H9 (cell line): ENCODE results near the gene GRB2. TPM values are rescaled to one million over a fixed set of nuclear protein-coding genes. Genes with fewer than 3 reads are reported as not detected.

ENCODE experiments used
- DNase-seq: peaks from one replicate; pipeline ENCODE4 v3.0.0-alpha.2; 2017
- H2AFZ ChIP-seq: one replicate; pipeline ENCODE4 v1.6.1; 2013; ENCODE audit warnings: mild to moderate bottlenecking, low read length, control low read depth, moderate library complexity
- H2AK5ac ChIP-seq: 2 replicates; pipeline ENCODE4 v1.6.1; 2013; ENCODE audit warnings: low read length, control low read depth, mixed read lengths; ENCODE audit not compliant: insufficient read length
- H2BK120ac ChIP-seq: one replicate; pipeline ENCODE4 v1.6.1; 2013; ENCODE audit warnings: low read depth, mild to moderate bottlenecking, low read length, control low read depth, inconsistent platforms; ENCODE audit not compliant: poor library complexity, severe bottlenecking
- H2BK12ac ChIP-seq: 2 replicates; pipeline ENCODE4 v1.6.1; 2013; ENCODE audit warnings: low read length, control low read depth, mixed read lengths, low read depth; ENCODE audit not compliant: insufficient read length
- H2BK15ac ChIP-seq: 2 replicates; pipeline ENCODE4 v1.6.1; 2013; ENCODE audit warnings: low read depth, low read length, control low read depth
- H2BK20ac ChIP-seq: one replicate; pipeline ENCODE4 v1.6.1; 2013; ENCODE audit warnings: low read depth, mild to moderate bottlenecking, low read length, control low read depth, inconsistent platforms; ENCODE audit not compliant: poor library complexity, severe bottlenecking
- H2BK5ac ChIP-seq: 2 replicates; pipeline ENCODE4 v1.6.1; 2013; ENCODE audit warnings: low read length, control low read depth, mixed read lengths; ENCODE audit not compliant: insufficient read length
- H3K14ac ChIP-seq: 2 replicates; pipeline ENCODE4 v1.6.1; 2013; ENCODE audit warnings: low read length, control low read depth; ENCODE audit not compliant: insufficient read depth
- H3K18ac ChIP-seq: 2 replicates; pipeline ENCODE4 v1.6.1; 2013; ENCODE audit warnings: low read depth, mild to moderate bottlenecking, mixed read lengths, low read length, control low read depth; ENCODE audit not compliant: insufficient read length
- H3K23ac ChIP-seq: 2 replicates; pipeline ENCODE4 v1.6.1; 2013; ENCODE audit warnings: low read length, control low read depth, mixed read lengths, low read depth; ENCODE audit not compliant: insufficient read length
- H3K23me2 ChIP-seq: 2 replicates; pipeline ENCODE4 v1.6.1; 2013; ENCODE audit warnings: low read depth, mild to moderate bottlenecking, mixed read lengths, low read length, control low read depth; ENCODE audit not compliant: insufficient read length, poor library complexity, severe bottlenecking
- H3K27ac ChIP-seq: 2 replicates; pipeline ENCODE4 v1.5.1; 2013; ENCODE audit warnings: low read length, control low read depth, mixed read lengths, low read depth; ENCODE audit not compliant: insufficient read length
- H3K27me3 ChIP-seq: 2 replicates; pipeline ENCODE4 v1.6.1; 2013; ENCODE audit warnings: low read length, control low read depth, inconsistent platforms; ENCODE audit not compliant: insufficient read depth
- H3K4ac ChIP-seq: 2 replicates; pipeline ENCODE4 v1.6.1; 2013; ENCODE audit warnings: low read depth, mild to moderate bottlenecking, control low read depth, inconsistent platforms, low read length, moderate library complexity
- H3K4me1 ChIP-seq: 2 replicates; pipeline ENCODE4 v1.6.1; 2013; ENCODE audit warnings: low read length, control low read depth, inconsistent platforms; ENCODE audit not compliant: insufficient read depth
- H3K4me2 ChIP-seq: 2 replicates; pipeline ENCODE4 v1.6.1; 2013; ENCODE audit warnings: low read length, control low read depth, mixed read lengths; ENCODE audit not compliant: insufficient read length, insufficient read depth
- H3K56ac ChIP-seq: 2 replicates; pipeline ENCODE4 v1.6.1; 2013; ENCODE audit warnings: low read depth, mild to moderate bottlenecking, mixed read lengths, low read length, control low read depth; ENCODE audit not compliant: insufficient read length
- H3K79me1 ChIP-seq: 2 replicates; pipeline ENCODE4 v1.6.1; 2013; ENCODE audit warnings: low read depth, mild to moderate bottlenecking, moderate library complexity, low read length, control low read depth, inconsistent platforms; ENCODE audit not compliant: insufficient read depth, poor library complexity, severe bottlenecking
- H3K79me2 ChIP-seq: 2 replicates; pipeline ENCODE4 v1.6.1; 2013; ENCODE audit warnings: low read length, control low read depth, inconsistent platforms; ENCODE audit not compliant: insufficient read depth
- H3K9ac ChIP-seq: 2 replicates; pipeline ENCODE4 v1.6.1; 2013; ENCODE audit warnings: low read length, control low read depth, mixed read lengths; ENCODE audit not compliant: insufficient read length; ENCODE audit errors: extremely low read depth
- H3K9me3 ChIP-seq: one replicate; pipeline ENCODE4 v1.6.1; 2013; ENCODE audit warnings: low read depth, low read length, inconsistent platforms; ENCODE audit not compliant: control insufficient read depth
- H3T11ph ChIP-seq: one replicate; pipeline ENCODE4 v1.6.1; 2013; ENCODE audit warnings: mild to moderate bottlenecking, low read length, control low read depth, inconsistent platforms
- H4K20me1 ChIP-seq: one replicate; pipeline ENCODE4 v1.6.1; 2013; ENCODE audit not compliant: control insufficient read depth, insufficient read length, insufficient read depth
- H4K5ac ChIP-seq: 2 replicates; pipeline ENCODE4 v1.6.1; 2013; ENCODE audit warnings: low read depth, mild to moderate bottlenecking, mixed read lengths, low read length, control low read depth; ENCODE audit not compliant: insufficient read length
- H4K8ac ChIP-seq: replicated peaks from 2 replicates; pipeline ENCODE4 v1.6.1; 2013; ENCODE audit warnings: low read length, control low read depth, mixed read lengths, low read depth; ENCODE audit not compliant: insufficient read length
- H4K91ac ChIP-seq: 2 replicates; pipeline ENCODE4 v1.6.1; 2013; ENCODE audit warnings: low read depth, mild to moderate bottlenecking, moderate library complexity, mixed read lengths, low read length, control low read depth; ENCODE audit not compliant: insufficient read length
- H3K27ac Mint-ChIP-seq, 3 experiments: 2 replicates in 2 of 3; 3 replicates in 1 of 3; pipeline ENCODE4 v1.8.0; 2020 to 2021; ENCODE audit warnings: mixed read lengths in 3 of 3, mild to moderate bottlenecking in 1 of 3, moderate library complexity in 1 of 3
- H3K27me3 Mint-ChIP-seq: 2 replicates; pipeline ENCODE4 v1.8.0; 2021; ENCODE audit warnings: low read depth, mild to moderate bottlenecking, moderate library complexity, mixed read lengths
- H3K36me3 Mint-ChIP-seq, 3 experiments: 2 replicates in 2 of 3; 3 replicates in 1 of 3; pipeline ENCODE4 v1.8.0; 2020 to 2021; ENCODE audit warnings: low read depth in 3 of 3, mixed read lengths in 3 of 3; ENCODE audit not compliant: insufficient read depth in 1 of 3
- H3K4me1 Mint-ChIP-seq, 2 experiments: 2 replicates each; pipeline ENCODE4 v1.8.0; 2020; ENCODE audit warnings: mixed read lengths in 2 of 2
- H3K4me3 Mint-ChIP-seq, 2 experiments: 2 replicates in 1 of 2; 3 replicates in 1 of 2; pipeline ENCODE4 v1.8.0; 2020 to 2021; ENCODE audit warnings: mild to moderate bottlenecking in 2 of 2, mixed read lengths in 2 of 2, moderate library complexity in 1 of 2
- H3K9me3 Mint-ChIP-seq, 2 experiments: 2 replicates in 1 of 2; 3 replicates in 1 of 2; pipeline ENCODE4 v1.8.0; 2020; ENCODE audit warnings: mild to moderate bottlenecking in 2 of 2, mixed read lengths in 2 of 2, moderate library complexity in 1 of 2
- WGBS: extraction: QIAGEN DNeasy Blood & Tissue Kit; methylation state at CpG from one replicate; pipeline ENCODE4 v1.1.7; 2013; ENCODE audit warnings: missing lambda C conversion rate, low lambda C conversion rate, mixed read lengths; ENCODE audit not compliant: insufficient read length; ENCODE audit errors: extremely low coverage; 5-methylcytosine and 5-hydroxymethylcytosine counted together
- total RNA-seq: library from RNA; stranded (reverse); gene quantifications from 2 replicates; pipeline ENCODE4 v1.2.1, GENCODE V29; 2021
- TF ChIP-seq, protein P1 (sequence below): fragments of 200-600 bp; sonication (generic); conservative IDR thresholded peaks from 3 replicates; pipeline ENCODE4 v1.8.0; 2021; ENCODE audit warnings: antibody characterized with exemption, mild to moderate bottlenecking

GRB2 gene
- total RNA-seq, 1 experiment from 2014 or later, result 91.7 TPM

DNA sequence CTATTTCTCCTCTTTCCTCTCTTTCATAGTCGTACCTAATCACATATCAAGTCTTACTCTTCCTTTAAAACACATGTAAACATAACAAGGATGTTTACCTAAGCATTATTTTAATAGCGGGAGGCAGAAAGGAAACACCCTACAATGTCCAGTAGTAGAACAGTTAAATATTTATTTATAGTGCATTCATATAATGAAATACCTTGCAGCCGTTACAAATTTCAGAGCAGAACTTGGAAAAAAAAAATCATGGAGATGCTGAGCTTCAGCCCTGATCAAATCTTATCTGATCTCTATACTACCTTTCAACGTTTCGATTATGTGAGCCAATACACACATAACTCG, 39.6 kb downstream of the GRB2 start:
- Histone ChIP-seq H2BK20ac (no peak overlapping the region), H3K27ac (no peak overlapping the region), H2BK5ac (no peak overlapping the region), H2AK5ac (no peak overlapping the region), H3K4ac (no peak overlapping the region), H3K4me1 (no peaks in the 10 kb centered on the region), H4K91ac (no peak overlapping the region), H3T11ph (no peak overlapping the region), H3K18ac (no peak overlapping the region), H3K9me3 (no peaks in the 10 kb centered on the region), H2BK15ac (no peak overlapping the region), H3K79me2 (peaks cover 7% of the 10 kb centered on the region; the same call in 1 of the 2 replicates), H3K23ac (no peak overlapping the region), H2AFZ (no peak overlapping the region), H2BK120ac (no peak overlapping the region), H3K56ac (no peak overlapping the region), H2BK12ac (no peak overlapping the region), H3K14ac (no peak overlapping the region), H3K79me1 (peaks cover 4% of the 10 kb centered on the region), H3K23me2 (no peaks in the 10 kb centered on the region), H4K20me1 (no peaks in the 10 kb centered on the region), H3K9ac (no peak overlapping the region), H4K5ac (no peak overlapping the region), H3K27me3 (no peaks in the 10 kb centered on the region), H4K8ac (no peak overlapping the region), H3K4me2 (no peak overlapping the region)
- peaks cover 34 to 38% of the 10 kb centered on the region in 2 experiments for H3K4me1 Mint-ChIP-seq
- H3K9me3 Mint-ChIP-seq, result no peaks in the 10 kb centered on the region
- DNase-seq, result no peak
- no peaks in the 10 kb centered on the region for H3K27me3 Mint-ChIP-seq
- H3K36me3 Mint-ChIP-seq, result no peaks in the 10 kb centered on the region; a peak in 1 of 7 replicates
- H3K4me3 Mint-ChIP-seq, result no peak overlapping the region
- H3K27ac Mint-ChIP-seq, result no peak overlapping the region
- 100% methylated on average over 1 of the region's 6 CpGs for whole genome bisulfite sequencing
- TF ChIP-seq, protein P1, sequence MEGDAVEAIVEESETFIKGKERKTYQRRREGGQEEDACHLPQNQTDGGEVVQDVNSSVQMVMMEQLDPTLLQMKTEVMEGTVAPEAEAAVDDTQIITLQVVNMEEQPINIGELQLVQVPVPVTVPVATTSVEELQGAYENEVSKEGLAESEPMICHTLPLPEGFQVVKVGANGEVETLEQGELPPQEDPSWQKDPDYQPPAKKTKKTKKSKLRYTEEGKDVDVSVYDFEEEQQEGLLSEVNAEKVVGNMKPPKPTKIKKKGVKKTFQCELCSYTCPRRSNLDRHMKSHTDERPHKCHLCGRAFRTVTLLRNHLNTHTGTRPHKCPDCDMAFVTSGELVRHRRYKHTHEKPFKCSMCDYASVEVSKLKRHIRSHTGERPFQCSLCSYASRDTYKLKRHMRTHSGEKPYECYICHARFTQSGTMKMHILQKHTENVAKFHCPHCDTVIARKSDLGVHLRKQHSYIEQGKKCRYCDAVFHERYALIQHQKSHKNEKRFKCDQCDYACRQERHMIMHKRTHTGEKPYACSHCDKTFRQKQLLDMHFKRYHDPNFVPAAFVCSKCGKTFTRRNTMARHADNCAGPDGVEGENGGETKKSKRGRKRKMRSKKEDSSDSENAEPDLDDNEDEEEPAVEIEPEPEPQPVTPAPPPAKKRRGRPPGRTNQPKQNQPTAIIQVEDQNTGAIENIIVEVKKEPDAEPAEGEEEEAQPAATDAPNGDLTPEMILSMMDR, result no peak
